ENCODE measurements around the gene FNDC10. TPM values are rescaled to one million over a fixed set of nuclear protein-coding genes. Genes with fewer than 3 reads are reported as not detected.

FNDC10 gene
- total and polyA plus RNA-seq, 9 of the 15 experiments (the other 6 are each of a cell fraction or from before 2014, with no cell fraction given) = 0.08 to 6.3 (median 1.6) TPM

DNA sequence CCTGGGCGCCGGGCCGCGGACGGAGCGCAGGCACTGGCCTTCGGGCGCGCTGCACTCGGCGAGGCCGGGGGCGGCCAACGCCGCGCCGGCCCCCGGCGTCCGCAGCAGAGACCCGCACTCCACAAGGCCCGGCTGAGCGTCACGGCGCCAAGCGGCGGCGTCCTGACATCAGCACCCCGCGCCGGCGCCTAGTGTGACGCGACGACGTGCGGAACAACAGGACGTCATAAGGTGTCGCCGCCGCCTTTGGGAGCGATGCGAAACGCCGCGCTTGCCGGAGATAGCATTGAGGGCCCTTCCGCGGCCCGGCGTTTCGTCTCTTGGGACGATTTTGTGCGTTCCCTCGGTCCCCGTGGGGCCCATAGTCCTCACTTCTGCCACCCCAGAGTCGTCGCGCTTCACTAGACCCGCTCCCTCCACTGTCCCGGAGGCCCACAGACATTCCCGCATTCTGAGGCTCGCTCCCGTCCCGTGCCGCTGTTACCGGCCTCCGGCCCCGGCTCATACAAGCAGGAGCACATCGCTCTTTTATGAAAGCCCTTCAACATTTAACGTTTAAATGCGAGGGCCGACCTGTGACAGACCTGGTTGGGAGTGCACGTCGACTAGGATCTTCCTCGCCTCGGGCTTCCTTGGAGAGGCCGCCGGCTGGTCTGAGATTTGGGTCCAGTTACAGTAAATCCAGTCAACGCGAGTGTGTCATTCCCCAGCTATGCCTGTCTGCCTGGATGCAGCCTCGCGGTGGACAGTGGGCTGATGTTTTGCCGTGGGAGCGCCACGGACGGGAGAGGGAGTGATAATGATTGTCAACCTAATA, 25.0 kb downstream of the FNDC10 start, which contains the start of gene SSU72 (continued):
- TF ChIP-seq ZNF280A (IDR thresholded peaks at IDR 0.05; ENCODE audit: low read depth, partially characterized antibody) = no peak
- no peak for TF ChIP-seq TCF3 (CRISPR knock-in tag; IDR thresholded peaks at IDR 0.05)
- TF ChIP-seq MYNN (IDR thresholded peaks at IDR 0.05) = peak; percentile 54; the same call in 1 of the 2 replicates
- no peak for TF ChIP-seq MYNN (CRISPR knock-in tag; IDR thresholded peaks at IDR 0.05)
- TF ChIP-seq BCOR (IDR thresholded peaks at IDR 0.05) = peak; percentile 60
- no peak for TF ChIP-seq STAT5A (IDR thresholded peaks at IDR 0.05; ENCODE audit: borderline replicate concordance, low read length)
- TF ChIP-seq TFAP4 (CRISPR knock-in tag; IDR thresholded peaks at IDR 0.05; ENCODE audit: borderline replicate concordance) = peak; percentile 63
- TF ChIP-seq RB1 (IDR thresholded peaks at IDR 0.05; ENCODE audit: low read depth) = peak; percentile 95
- TF ChIP-seq PPARD (CRISPR knock-in tag; IDR thresholded peaks at IDR 0.05) = no peak
- peak; percentile 58 for TF ChIP-seq DACH1 (IDR thresholded peaks at IDR 0.05; ENCODE audit: partially characterized antibody)
- TF ChIP-seq, protein P1, sequence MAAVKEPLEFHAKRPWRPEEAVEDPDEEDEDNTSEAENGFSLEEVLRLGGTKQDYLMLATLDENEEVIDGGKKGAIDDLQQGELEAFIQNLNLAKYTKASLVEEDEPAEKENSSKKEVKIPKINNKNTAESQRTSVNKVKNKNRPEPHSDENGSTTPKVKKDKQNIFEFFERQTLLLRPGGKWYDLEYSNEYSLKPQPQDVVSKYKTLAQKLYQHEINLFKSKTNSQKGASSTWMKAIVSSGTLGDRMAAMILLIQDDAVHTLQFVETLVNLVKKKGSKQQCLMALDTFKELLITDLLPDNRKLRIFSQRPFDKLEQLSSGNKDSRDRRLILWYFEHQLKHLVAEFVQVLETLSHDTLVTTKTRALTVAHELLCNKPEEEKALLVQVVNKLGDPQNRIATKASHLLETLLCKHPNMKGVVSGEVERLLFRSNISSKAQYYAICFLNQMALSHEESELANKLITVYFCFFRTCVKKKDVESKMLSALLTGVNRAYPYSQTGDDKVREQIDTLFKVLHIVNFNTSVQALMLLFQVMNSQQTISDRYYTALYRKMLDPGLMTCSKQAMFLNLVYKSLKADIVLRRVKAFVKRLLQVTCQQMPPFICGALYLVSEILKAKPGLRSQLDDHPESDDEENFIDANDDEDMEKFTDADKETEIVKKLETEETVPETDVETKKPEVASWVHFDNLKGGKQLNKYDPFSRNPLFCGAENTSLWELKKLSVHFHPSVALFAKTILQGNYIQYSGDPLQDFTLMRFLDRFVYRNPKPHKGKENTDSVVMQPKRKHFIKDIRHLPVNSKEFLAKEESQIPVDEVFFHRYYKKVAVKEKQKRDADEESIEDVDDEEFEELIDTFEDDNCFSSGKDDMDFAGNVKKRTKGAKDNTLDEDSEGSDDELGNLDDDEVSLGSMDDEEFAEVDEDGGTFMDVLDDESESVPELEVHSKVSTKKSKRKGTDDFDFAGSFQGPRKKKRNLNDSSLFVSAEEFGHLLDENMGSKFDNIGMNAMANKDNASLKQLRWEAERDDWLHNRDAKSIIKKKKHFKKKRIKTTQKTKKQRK (IDR thresholded peaks at IDR 0.05; ENCODE audit: borderline replicate concordance, low read depth, low read length) = no peak
- TF ChIP-seq, protein P2, sequence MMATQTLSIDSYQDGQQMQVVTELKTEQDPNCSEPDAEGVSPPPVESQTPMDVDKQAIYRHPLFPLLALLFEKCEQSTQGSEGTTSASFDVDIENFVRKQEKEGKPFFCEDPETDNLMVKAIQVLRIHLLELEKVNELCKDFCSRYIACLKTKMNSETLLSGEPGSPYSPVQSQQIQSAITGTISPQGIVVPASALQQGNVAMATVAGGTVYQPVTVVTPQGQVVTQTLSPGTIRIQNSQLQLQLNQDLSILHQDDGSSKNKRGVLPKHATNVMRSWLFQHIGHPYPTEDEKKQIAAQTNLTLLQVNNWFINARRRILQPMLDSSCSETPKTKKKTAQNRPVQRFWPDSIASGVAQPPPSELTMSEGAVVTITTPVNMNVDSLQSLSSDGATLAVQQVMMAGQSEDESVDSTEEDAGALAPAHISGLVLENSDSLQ (IDR thresholded peaks at IDR 0.05) = no peak
- TF ChIP-seq SAFB2 (IDR thresholded peaks at IDR 0.05; ENCODE audit: borderline replicate concordance, low read depth, low read length, severe bottlenecking) = no peak
- TF ChIP-seq ZNF780A (CRISPR knock-in tag; IDR thresholded peaks at IDR 0.05) = no peak
- TF ChIP-seq, protein P3, sequence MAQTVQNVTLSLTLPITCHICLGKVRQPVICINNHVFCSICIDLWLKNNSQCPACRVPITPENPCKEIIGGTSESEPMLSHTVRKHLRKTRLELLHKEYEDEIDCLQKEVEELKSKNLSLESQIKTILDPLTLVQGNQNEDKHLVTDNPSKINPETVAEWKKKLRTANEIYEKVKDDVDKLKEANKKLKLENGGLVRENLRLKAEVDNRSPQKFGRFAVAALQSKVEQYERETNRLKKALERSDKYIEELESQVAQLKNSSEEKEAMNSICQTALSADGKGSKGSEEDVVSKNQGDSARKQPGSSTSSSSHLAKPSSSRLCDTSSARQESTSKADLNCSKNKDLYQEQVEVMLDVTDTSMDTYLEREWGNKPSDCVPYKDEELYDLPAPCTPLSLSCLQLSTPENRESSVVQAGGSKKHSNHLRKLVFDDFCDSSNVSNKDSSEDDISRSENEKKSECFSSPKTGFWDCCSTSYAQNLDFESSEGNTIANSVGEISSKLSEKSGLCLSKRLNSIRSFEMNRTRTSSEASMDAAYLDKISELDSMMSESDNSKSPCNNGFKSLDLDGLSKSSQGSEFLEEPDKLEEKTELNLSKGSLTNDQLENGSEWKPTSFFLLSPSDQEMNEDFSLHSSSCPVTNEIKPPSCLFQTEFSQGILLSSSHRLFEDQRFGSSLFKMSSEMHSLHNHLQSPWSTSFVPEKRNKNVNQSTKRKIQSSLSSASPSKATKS (CRISPR knock-in tag; IDR thresholded peaks at IDR 0.05) = no peak
- no peak for TF ChIP-seq HOXB6 (CRISPR knock-in tag; IDR thresholded peaks at IDR 0.05; ENCODE audit: borderline replicate concordance)
- no peak for TF ChIP-seq KDM1A (IDR thresholded peaks at IDR 0.05)
- TF ChIP-seq FOS (IDR thresholded peaks at IDR 0.05; ENCODE audit: extremely low read depth, insufficient read length) = no peak
- no peak for TF ChIP-seq HDAC2 (IDR thresholded peaks at IDR 0.05)

Data from K562 (cell line).